Measurements from ENCODE around the gene ANKS3.

The ANKS3 gene, protein sequence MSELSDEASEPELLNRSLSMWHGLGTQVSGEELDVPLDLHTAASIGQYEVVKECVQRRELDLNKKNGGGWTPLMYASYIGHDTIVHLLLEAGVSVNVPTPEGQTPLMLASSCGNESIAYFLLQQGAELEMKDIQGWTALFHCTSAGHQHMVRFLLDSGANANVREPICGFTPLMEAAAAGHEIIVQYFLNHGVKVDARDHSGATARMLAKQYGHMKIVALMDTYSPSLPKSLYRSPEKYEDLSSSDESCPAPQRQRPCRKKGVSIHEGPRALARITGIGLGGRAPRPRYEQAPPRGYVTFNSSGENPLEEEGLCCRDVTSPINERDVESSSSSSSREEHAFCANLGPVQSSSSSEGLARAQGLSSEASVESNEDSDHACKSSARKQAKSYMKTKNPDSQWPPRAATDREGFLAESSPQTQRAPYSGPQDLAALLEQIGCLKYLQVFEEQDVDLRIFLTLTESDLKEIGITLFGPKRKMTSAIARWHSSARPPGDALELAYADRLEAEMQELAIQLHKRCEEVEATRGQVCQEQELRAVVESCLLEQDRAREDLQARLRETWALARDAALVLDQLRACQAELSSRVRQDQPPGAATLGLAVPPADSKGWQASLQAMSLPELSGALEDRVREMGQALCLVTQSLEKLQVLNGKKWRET

DNA sequence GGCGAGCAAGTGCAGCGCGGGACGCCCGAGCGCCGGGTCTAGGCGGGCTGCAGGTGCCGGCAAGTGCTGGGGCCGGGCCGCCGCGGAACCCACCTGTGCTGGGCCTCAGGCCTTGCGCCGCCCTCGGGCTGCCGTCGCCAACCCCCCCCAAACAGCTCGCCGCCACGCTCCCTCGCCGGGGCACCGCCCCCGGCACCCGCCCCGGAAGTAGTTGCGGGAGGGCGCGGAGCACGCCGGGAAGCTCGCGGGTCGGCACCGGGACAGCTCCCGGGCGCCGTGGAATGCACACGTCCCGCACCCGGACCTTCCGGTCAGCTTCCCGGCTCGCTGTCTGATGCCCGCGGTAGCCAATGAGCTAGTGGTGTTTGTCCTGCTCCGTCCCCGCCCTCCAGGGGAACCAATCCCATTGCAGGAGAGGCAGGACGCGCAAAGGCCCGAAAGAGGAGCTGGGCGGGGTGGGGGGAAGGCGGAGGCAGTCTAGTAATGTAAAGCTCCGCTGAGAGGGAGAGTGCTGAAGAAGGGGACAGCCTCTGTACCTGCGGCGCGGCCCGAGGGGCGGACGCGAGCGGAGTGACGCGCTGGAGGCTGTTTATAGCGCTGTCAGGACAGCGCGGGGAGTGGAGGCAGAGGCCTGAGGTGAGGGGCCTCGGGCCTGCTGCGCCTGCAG lies at the start of gene ANKS3, which contains the start of gene DNAAF8:
Gene ANKS3, minus strand, starts transcription at position 209 of the 667 bp plus-strand sequence. CDS start 4,122 bp downstream, outside the sequence.
Gene DNAAF8, plus strand, starts transcription at position 475 of the 667 bp plus-strand sequence. CDS start 1,978 bp downstream, outside the sequence.
- peak; percentile 96 for DNase-seq

DNA sequence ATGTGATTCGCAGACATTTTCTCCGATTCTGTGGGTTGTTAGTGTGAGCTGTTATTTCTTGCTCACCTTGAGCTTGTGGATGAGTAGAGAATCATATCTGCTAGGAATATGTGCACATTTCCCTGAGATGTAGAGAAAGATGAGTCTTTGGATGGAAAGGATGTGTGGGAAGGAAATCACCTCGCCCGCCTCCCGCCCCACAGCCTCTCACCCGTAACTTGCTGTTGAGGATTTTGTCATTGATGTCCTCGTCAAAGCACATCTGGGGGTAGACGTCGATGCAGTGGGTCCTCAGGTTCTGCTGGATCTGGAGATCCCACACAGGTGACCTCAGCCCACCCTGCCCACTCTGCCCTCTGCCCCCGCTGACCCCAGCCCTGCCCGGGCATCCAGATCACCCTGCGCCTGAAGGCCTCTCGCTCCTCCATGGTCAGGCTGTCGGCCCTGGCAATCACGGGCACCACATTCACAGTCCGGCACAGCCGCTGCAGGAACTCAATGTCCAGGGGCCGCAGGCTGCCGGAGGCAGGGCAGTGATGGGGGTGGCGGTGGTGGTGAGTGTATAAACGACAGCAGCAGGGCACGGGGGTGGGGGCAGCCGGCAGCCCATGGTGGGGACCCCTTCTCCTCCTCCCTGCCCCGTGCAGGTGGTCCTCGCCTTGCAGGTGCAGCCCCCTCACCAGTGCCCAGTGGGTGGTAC lies 49.3 kb upstream of the ANKS3 start:
- DNase-seq: no peak

DNA sequence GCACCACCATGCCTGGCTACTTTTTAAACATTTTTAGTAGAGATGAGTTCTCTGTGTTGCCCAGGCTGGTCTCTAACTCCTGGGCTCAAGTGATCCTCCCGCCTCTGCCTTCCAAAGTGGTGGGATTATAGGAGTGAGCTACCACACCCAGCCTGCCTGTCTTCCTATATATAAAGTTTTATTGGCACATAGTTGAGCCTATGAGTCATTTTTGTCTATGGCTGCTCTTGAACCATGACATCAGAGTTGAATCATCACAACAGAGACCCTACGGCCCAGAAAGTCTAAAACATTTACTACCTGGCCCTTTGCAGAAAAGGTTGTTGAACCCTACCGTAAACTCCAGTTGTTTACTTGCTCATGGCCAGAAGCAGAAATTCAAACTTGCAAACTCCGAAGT lies 46.2 kb upstream of the ANKS3 start:
- no peak for DNase-seq

DNA sequence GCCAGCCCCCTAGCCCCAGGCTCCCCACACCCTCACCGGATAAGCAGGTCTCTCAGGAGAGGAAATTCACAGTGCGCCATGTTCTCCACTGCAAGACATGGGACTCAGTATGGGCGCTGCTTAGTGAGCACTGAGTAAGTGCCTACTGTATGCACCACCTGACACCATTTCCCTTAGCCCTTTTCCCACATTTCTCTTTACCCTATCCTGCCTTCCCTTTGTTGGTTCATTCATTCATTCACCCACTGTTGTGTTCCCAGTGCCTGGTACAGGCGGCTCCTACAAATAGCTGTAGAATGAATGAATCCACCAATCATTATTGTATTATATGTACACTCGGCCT lies 44.0 kb upstream of the ANKS3 start:
- no peak for DNase-seq

DNA sequence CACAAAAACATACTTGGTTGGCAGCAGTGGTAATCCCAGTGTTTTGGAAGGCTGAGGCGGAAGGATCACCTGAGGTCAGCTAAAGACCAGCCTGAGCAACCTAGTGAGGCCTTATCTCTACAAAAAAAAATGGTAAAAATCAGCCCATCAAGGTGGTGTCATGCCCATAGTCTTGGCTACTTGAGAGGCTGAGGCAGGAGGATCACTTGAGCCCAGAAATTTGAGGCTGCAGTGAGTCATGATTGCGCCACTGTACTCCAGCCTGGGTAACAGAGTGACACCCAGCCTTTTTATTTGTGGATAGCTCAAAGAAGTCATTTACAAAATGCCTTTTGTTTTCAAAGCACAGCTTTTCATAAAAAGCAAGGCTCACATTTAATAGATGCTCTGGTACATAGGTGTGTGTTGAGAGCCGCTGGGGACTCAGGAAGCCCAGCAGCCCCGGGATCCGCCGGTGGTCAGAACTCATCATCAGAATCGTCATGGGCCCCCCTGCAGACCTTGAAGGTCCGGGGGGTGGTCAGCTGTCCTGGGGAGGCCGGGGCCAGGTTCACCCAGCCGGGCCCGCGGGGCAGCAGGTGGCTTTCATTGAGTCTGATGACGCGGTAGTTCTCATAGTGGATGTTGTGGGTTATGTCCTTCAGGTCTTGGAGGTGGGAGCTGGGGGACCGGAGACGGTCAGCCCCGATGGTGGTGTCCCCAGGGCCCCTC lies 43.4 kb upstream of the ANKS3 start:
- no peak for DNase-seq

DNA sequence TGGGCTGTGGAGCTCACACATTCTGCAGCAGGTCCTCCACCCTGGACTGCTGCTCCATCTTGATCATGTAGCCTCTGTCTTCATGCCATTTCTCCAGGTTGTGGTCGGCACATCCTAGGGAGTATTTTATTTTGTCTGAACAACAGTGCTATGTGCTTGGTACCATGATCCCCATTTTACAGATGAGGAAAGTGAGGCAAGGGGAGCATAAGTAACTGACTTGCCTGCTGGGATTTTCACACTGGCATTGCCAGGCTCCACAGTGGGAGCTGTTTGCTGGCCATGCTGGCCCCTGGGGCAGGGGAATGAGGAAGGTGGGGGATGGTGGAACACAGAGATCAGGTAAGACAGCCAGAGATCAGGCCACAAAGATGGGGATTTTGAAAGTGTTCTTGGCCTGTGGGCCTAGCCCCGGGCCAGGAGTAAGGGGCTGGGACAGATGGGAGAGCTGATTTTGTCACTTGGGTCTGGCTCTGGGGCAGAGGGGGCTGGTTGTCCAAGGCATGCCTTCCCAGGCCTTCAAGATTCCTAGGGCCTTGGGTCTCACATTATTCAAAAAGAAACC lies 42.2 kb upstream of the ANKS3 start:
- DNase-seq: no peak

DNA sequence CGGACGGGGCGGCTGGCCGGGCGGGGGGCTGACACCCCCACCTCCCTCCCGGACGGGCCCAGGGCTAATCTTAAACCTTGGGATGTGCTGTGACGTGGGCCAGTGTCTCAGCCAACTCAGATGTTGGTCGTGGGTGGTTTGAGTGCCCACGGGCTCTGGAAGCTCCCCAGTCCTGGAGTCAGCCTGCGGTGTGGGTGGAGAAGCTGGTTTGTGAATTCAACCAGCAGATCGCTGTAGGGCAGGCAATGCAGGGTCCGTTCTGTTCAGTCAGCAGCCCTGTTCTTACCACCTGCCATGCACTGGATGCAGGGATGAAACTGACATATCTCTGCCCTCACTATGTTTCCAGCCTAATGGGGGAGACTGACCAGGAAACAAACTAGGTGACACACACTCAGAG lies 40.9 kb upstream of the ANKS3 start:
- no peak for DNase-seq

DNA sequence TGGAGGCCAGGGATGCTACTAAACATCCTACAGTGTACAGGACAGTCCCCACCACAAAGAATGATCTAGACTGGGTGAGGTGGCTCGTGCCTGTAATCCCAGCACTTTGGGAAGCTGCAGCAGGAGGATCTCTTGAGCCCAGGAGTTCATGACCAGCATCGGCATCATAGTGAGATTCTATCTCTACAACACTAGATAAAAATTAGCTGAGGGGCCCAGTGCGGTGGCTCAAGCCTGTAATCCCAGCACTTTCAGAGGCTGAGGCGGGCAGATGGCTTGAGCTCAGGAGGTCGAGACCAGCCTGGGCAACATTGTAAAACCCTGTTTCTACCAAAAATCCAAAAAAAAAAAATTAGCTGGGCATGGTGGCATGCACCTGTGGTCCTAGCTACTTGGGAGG lies 38.3 kb upstream of the ANKS3 start:
- DNase-seq: no peak

DNA sequence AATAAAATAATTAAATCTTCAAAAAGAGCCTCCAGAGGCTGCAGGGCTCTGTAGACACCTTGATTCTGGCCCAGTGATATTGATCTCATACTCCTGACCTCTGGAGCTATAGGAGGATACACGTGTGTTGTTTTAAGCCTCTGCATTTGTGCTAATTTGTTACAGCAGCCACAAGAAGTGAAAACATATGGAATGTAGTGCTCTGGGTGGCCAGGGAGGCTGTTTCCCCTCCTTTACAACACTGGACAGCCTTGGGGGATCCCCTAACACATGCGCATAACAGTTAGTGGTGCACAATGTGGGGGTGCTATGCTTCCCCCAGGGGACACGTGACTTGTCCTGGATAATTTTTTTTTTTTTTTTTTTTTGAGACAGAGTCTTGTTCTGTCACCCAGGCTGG lies 37.6 kb upstream of the ANKS3 start:
- no peak for DNase-seq

DNA sequence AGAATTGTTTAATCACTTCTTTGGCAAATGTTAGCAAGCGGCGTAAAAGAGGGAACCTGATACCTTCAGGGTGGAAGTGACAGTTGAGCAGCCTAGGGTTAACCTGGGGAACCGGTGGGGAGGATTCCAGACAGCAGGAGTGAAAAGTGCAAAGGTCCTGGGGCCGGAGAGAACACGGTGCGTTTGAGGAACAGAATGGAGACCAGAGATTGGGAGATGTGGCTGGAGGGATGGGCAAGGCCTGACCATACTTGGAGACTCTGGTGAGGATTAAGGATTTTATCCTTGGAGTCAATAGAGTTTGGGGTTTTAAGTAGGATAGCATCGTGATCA lies 35.2 kb upstream of the ANKS3 start:
- DNase-seq: no peak

DNA sequence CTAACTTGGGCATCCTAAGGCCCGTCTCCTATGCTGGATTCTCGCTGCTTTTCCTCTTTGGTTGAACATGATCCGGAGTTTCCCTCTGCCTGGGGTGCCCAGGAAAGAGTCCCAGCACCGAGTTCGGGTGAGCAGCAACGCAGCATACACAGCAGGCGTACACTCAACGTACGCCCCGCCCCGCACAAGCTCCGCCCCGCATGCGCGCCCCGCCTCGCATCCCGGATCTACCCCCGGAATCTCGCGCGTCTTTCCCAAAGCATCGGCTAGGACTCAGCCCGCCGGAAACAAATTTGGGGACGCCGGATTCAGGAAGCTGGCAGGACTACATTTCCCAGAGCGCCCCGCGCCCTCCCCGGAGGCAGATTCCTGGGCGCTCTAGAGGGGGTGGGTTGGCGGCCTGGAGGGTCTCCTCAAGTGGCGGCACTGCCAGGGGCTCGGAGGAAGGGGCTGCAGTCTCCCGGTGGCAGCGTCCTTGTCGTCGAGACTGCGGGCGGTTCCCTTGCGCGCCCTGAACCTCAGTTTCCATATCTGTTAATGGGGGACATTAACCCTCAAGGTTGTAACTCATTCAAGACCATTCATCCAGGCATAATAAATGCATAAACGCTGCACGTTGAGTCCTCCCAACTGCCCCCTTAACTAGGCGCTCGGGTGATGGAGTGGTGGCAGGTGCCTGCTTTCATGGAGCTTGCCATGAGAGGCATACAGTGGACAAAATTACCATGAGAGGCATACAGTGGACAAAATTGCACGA lies 34.7 kb upstream of the ANKS3 start:
- DNase-seq: peak; percentile 99

DNA sequence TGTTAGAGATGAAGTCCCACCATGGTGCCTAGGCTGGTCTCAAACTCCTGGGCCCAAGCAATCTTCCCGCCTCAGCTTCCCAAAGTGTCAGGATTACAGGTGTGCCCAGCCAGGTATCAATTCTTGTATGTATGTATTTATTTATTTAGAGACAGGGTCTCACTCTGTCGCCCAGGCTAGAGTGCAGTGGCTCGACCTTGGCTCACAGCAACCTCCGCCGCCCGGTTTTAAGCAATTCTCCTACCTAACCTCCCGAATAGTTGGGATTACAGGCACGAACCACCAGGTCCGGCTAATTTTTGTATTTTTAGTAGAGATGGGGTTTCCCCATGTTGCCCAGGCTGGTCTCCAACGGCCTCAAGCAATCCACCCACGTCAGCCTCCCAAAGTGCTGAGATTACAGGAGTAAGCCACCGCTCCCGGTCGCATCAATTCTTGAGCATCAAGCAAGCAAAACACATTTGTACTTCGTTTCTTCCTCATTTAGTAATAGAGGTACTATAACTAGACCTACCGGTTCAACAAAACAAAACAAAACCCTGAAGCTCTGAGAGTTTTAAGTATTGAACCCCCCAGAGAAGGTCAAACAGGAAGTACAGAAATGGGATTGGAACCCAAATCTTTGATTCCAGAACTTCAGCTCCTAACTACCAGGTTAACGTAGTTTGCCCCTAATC lies 33.9 kb upstream of the ANKS3 start:
- DNase-seq: peak; percentile 22

DNA sequence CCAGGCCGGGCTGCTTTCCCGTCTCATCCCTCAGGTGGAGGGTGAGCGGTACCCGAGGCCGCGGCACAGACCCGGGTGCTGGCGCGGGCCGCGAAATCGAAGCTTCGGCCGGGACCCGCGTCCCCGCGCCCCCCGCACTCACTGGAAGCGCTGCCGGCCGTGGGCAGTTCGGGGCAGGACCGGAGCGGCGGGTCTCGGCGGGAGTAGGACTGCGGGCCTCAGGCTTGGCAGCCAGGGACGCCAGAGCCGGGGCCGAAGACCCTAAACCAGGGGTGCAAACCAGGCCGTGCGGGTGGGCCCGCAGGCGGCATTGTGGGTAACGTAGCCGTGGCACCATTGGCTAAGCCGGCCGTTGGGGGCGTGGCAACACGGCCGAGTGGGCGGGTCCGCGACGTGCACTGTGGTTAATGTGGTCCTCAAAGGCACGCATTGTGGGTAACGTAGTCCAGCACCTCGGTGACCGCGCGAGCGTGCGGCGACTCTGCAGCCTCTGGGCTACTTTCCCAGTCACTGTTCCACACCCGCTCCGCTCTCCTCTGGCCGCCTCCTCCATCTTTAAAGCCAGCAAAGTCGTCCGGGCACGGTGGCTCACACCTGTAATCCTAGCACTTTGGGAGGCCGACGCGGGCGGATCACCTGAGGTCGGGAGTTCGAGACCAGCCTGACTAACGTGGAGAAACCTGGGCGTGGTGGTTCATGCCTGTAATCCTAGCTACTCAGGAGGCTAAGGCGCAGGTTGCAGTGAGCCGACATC lies 33.0 kb upstream of the ANKS3 start, which contains the start of gene ZNF500:
Gene ZNF500, minus strand, starts transcription at position 288 of the 754 bp plus-strand sequence. CDS start 1,184 bp downstream, outside the sequence.
- peak; percentile 98 for DNase-seq

DNA sequence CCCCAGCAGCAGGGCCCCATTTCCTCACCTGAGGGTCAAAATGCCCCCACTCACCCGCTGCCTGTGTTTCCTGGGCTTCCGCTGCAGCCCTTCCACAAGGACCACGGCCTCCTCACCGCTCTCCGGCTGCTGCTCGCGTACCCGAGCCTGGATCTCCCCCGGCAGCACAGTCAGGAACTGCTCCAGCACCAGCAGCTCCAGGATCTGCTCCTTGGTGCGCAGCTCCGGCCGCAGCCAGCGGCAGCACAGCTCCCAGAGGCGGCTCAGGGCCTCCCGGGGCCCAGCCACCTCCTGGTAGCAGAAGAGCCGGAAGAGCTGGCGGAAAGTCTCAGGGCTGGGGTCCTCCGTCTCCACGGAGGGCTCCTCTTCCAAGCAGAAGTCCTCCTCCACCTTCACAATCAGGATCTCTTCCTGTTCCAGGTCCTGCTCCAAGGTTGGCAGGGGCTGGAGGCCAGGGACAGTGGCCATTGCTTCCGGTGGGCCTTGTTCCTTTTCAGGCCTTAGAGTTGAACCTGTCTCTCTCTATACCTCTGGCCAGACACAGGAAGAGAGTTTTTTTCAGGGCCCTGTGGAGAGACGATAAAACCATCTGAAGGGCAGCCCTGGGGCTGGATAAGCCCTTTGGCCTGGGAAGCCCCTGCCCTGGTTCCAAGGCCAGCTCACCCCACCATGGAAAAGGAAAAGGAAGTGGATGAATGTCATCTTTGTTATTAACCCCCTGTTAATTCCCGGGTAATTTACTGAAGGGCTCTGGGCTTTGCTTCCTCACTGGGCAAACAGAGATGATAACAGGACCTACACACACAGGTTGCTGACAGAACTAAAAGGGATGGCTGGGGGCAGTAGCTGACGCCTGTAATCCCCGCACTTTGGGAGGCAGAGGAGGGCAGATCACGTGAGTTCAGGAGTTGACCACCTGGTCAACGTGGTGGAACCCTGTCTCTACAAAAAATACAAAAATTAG lies 31.7 kb upstream of the ANKS3 start:
- DNase-seq: no peak

DNA sequence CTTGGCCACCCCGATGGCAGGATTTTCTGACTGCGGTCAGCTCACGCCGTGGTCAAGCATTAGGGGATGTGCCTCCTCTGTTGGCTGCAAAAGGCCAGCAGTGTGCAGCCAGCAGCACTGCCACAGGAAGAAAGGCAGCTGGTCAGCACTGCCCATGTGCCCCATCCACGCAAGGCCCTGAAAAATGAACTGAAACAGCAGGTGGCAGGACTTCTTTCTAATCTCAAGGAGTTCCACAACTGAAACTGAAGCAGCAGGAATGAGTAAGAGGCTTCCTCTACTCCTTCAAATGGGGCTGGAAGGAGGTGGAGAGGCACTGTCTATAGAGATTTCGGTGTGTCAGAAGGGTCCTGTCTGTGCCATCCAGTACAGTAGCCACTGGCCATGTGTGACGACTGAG lies 29.7 kb upstream of the ANKS3 start:
- no peak for DNase-seq

DNA sequence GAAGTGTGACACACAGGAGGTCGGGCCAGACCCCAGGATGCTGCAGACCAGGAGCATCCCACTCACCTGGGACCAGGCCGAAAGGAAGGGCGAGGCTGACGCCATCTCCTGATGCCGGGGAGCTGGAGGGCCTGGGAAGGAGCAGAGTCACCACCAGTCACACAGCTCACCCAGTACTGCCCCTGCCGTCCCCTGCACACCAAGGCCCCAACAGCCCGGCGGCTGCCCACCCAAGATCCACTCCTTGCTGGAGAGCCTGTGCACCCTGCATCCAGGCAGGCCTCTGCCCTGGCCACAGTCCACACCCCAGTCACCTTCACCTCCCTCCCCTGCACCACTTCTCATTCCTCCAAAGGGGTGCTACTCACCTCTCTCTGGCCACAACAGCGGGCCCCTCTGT lies 28.1 kb upstream of the ANKS3 start:
- DNase-seq: no peak

DNA sequence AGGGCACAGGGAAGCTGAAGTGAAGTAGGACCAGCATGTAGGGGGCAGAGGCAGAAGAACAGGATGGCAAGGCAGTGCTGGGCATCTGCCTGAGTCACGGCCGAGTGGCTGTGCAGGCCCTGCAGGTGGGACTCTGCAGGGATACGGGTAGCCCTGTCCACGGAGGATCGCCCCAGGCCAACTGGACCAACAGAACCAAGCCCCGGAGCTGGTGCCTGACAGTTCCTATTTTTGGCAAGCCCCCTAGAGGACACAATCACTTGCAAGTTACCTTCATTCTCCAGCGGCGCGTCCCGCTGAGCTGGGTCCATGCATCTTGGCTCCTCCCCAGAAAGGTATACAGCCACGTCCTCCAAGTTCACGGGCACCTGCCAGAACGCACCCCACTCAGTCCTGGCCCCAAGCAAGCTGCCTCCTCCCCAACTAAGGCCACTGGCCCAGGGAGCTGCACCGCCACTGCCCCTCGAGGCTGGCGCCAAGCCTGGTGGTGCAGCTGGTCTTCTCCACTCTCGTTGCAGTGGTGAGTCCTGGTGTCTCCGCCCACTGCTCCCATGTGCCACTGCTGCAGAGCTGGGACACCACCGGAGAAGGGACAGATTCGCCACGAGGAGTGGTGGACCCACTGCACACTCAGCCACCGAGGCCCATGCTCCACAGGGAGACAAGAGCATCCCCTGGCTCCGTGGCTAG lies 26.3 kb upstream of the ANKS3 start:
- DNase-seq: no peak

DNA sequence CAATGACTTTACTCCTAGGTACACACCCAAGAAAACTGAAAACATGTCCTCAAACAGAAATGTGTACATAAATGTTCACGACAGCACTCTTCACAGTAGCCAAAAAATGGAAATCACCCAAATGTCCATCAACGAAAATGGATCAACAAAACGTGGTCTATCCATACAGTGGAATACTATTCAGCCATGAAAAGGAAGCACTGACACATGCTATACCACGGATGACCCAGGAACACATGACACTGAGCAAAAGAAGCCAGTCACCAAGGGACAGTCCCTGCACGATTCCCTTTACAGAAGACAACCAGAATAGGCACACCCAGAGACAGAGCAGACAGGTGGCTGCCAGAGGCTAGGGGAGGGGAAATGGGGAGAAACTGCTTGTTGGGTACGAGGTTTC lies 21.6 kb upstream of the ANKS3 start:
- no peak for DNase-seq

All from eye (tissue), 1 donor.